ENCODE data around the gene HLA-G.
"Not testable (repeated sequence)": the region's sequence is repeated elsewhere in the genome, so short reads cannot be mapped to it uniquely, and the experiment has no call there.

The HLA-G gene

DNA sequence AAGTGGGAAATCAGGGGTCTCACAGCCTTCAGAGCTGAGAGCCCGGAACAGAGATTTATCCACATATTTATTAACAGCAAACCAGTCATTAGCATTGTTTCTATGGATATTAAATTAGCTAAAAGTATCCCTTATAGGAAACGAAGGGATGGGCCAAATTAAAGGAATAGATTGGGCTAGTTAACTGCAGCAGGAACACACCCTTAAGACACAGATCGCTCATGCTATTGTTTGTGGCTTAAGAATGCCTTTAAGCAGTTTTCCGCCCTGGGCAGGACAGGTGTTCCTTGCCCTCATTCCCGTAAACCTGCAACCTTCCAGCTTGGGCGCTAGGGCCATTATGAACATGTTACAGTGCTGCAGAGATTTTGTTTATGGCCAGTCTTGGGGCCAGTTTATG, 48.1 kb downstream of the HLA-G start:
- H3K4me1 ChIP-seq (ENCODE audit: control insufficient read depth in 1 of 2, insufficient read depth in 2 of 2, low read length in 2 of 2); H3K9me3 ChIP-seq (ENCODE audit: control insufficient read depth in 1 of 2, low read length in 2 of 2); H3K36me3 ChIP-seq (ENCODE audit: control insufficient read depth in 1 of 2, insufficient read depth in 2 of 2, low read length in 2 of 2); H3K27me3 ChIP-seq (ENCODE audit: low read depth, low read length); H3K4me3 ChIP-seq (ENCODE audit: low read depth in 1 of 2, low read length in 2 of 2); H3K27ac ChIP-seq (ENCODE audit: low read length): not testable (repeated sequence)

Measured in muscle layer of duodenum (tissue), 2 donors.